GM19452 (cell line): ENCODE results near the gene LRBA.

Experiments
- ATAC-seq: cut with Tn5 transposase; IDR thresholded peaks from one replicate; pipeline ENCODE4 v1.9.1; 2021; ENCODE audit not compliant: unreplicated experiment

The LRBA gene

DNA sequence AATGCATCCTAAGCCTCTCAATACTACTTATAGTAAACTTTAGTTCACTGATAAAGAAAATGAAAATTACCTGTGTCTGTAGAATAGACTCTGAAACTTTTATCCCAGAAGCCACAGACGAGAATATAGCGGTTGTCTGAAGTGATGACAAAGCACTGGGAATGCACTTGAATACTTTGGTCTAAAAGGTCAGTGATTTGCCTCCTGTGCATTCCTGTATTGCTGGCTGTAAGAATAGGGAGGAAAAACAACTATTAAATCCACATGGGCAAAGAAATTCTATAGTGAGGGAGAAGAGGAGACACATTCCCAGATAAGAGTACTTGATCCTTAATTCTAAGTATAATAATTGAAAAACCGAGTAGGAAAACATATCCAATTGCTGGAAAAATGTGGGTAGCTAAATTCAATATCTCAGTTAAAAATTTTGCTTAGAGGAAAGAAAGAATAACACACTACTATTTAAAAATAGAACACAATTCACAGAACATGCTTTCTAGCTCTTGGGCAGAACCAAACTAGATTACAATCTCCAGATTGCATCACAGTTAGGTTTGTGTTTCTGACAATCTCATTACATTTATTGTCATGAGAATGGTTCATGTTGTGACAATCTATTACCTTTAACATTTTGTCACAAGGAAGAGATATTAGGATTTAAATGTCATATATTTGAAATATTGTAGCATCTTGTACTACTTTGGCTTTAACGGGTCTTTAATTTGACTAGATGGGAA lies 704.8 kb downstream of the LRBA start:
- ATAC-seq = no peak

- no peak for ATAC-seq
Observed at GRCh38 chr4:150308824-150309472, 706.1 kb downstream of the LRBA start.

- ATAC-seq = no peak
Observed at GRCh38 chr4:150306719-150307118, 708.4 kb downstream of the LRBA start.

DNA sequence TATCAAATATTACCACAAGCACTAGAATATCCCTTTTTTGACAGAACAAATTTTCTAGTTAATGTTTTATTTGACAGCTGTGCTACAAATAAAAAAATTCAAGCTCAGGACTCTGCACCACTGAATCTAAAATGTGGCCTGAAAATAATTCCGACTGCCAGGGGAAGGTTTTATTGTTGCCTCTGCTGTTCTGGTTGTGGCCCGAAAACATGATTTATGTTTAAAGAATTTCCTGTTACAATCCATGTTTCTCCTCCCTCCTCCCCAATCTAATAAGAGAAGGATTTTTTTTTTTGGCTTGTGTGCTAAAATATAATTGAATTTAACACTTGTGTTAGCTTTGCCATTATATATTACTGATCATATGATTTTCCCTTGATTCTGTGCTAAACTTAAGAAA lies 709.1 kb downstream of the LRBA start:
- ATAC-seq = no peak

DNA sequence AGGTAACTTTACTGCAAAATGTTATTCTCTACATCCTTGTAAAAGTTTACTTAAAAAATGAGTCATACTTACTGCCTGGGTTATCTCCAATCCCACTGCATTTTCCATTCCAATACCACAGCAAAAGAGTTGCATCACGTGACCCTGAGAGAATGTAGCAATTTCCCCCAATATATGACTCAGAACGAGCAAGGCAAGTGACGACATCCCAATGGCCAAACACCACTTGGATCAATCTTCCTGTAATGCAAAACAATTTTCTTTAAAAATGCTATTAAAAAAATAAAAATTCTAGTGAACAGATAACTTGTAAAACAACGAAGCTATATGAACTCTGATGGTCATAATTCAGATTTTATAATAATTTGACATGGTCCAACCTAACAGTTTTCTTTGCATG lies 712.5 kb downstream of the LRBA start:
- no peak for ATAC-seq

DNA sequence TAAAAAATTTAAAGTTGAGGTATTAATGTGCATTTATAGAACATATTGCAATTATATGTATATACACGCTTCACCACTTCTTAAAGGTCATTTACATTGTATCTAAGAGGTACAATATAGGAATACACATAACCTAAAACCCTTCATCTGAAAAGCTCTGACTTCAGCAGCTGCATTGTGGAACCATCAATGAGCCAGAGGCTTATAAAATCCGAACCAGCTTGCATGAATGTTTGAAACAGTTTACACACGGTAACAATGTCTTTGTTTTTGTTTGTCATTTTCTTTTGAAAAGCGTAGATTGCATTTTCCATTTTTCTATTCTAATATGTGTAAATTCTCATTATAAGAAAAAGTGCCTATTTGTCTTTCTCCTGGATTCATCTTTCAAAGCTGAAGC lies 715.3 kb downstream of the LRBA start:
- no peak for ATAC-seq

DNA sequence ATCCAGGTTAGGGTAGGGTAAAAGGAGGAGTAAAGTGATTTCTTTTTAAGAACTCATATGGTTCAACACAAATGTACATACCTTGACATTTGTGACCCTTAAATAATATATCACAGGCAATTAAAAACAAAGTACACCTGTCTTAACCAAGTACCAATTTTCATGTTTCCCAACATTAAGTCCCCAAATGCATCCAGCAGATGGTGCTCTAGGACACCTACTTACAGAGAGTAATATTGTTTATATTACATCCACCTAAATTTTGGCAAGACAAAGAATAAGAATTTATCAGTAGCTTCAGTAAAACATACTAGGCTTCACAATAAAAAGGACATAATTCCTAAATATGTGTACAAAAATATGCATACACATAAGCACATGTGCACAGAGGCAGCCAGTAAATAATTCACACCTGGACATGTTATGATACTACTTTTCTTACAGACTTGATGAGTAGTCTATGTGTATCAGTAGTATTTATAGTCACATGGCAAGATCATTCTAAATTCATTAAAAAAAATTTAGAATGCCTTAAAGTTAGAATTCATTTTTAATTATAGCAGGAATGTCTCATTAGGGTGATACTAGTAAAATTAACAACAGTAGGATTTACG lies 717.1 kb downstream of the LRBA start:
- ATAC-seq = no peak

DNA sequence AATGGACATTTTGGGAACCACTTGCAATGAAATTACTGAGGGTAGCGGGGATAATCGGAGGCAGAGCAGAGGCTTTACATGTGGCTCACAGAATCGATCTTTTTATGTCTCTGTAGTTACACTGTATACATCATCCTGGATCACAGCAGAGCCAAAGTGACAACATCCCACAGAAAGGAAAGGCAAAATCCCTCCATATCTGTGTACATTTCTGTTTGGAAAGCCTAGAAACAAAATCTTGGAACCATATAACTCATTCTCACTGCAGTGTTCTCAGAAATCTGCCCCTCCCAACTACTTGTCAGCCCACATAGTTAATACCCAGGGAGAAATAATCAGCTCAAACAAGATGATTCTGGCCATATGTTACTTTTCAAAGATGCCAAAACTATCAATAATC lies 725.2 kb downstream of the LRBA start:
- no peak for ATAC-seq

GRCh38 chr4:150289198-150289597 lies 725.9 kb downstream of the LRBA start:
- no peak for ATAC-seq

- no peak for ATAC-seq
Observed at GRCh38 chr4:150286656-150287055, 728.4 kb downstream of the LRBA start.

- ATAC-seq = no peak
Observed at GRCh38 chr4:150283689-150284088, 731.4 kb downstream of the LRBA start.

DNA sequence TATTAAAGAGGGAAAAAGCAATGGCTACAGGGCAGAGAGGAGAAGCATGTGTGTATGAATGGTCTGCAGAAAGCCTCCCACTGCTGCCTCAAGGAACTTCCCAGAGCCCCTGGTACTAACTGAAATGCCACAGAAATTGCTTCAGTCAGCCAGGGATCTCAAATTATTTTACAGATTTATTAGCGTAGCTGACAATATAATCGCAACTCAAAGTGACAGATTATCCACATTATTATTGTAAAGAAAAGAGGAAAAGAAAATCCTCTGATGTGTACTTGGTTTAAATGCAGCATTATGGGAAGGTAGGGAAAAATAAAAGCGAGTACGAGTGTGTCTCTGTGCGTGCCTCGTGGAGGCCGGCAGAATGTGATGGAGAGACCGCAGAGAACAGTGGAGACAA lies 734.1 kb downstream of the LRBA start:
- no peak for ATAC-seq

DNA sequence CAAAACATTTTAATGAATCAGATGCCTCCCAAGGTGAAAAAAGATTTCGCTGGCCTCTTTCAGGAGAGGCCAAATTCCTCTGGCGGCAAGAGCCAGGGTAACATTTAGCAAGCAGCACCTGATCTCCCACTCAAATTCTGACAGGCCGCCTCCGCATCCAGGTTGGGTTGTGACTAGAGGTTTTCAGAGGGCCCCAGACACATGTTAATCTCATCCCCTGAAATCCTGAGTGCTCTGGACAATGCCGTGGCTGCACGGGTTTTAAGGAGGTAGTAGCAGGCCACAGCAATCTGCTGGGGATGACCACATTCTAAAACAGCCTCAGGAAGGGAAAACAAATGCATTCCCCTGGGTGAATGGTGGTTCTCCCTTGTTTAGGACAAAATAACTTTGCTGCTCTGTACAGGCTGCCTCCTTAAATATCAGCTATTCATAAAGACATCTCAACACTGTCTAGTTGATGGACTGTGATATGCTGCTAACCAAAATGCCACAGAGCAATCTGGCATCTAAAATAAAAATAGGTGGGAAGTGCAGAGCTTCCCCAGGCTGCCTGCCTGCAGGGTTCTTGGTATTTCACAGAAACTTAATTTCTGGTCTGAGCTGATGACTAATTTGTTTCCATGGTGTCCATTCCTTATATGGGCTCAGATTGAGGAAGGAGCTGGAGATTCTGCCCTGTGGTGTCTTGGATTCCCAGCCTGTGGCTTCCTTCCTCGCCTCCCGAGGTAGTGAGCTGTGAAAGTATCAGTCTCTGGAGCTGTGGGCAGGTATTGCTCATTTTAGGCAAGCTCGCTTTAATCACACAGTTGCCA lies 734.8 kb downstream of the LRBA start:
- no peak for ATAC-seq

GRCh38 chr4:150278206-150278605 lies 736.9 kb downstream of the LRBA start:
- ATAC-seq = no peak

DNA sequence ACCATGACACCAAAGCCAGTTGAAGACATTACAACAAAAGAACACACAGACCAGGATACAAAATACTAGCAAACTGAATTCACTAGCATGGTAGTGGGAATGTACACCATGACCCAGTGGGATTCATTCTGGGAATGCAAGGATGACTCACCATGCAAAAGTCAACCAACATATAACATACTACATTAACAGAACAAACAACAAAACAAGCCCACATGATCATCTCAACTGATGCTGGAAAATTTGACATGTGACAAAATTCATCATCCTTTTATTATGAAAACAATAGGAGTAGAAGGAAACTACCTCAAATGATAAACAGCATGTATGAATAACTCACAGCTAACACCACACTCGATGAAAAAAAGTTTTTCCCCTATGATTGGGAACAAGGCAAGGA lies 746.6 kb downstream of the LRBA start:
- no peak for ATAC-seq

GRCh38 chr4:150265806-150266205 lies 749.3 kb downstream of the LRBA start:
- no peak for ATAC-seq

GRCh38 chr4:150264595-150265161 lies 750.4 kb downstream of the LRBA start:
- no peak for ATAC-seq

DNA sequence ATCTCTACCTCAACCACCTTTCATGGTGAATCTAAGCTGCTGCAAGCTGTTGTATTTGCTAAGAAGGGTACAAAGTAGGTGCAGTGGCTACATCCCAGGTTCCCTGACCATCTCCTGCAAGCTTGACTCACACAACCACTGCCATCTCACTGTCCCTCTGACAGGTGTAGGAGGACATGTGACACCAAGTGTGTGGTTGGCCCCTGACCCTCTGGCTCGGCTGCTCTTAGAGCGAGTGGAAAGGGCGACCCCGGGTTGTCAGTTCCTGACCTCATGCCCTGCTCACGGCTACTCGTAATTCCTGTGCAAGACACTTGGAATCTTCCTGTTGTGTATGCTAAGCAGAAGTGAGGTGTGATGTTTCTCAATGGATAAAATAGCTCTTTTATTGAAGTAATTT lies 752.5 kb downstream of the LRBA start:
- no peak for ATAC-seq

DNA sequence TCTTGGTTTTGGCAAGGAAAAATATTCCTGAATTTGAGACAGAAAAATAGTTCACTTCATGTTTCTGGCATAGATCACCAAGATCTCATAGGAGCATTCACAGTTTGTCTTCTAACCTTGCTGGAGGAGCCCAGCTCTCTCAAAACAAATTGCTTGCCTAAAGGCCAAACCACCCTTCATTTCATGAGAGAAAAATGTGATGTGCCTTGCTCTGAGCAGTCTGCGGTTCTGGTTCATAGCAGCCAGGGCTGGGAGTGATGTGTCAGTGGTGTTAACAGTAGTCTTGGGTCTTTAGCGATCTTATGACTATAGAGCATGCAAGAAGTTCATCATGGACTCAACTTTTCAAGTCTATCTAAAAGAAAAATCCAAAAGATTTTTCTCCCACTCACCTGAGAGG lies 753.5 kb downstream of the LRBA start:
- no peak for ATAC-seq

DNA sequence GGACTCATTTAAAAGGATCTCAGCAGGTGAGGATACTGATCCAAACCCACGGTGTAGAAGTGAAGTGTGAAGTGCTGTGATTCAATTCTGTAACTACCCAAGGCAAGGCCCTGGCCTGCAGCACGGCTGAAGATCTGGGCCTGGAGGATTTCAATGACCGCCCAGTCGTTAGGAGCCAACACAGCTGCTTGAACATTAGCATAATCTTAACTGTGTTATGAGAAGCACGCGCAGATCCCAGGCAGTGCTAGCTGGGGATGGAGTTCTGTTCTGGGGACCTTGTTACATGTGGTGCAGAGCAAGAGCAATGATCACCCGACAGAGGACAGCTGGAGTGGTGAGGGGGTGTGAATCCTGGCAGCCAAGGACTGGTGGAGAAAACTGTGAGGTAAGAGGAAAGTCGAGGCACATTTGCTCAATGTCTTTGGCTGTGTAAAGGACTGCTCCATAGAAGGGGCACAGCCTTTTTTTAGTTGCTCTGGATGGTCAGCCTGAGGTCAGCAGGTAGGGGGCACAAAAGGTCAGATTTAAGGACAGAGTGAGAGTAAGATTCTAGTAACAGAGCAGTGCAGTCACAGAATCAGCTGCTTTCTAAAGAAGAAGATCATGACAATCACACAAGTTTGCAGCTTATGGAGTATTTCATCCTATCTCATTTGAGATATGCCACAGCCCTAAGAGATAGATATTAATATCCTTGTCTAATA lies 755.1 kb downstream of the LRBA start:
- no peak for ATAC-seq

- ATAC-seq = no peak
Observed at GRCh38 chr4:150258569-150258968, 756.5 kb downstream of the LRBA start.
